Hematopoietic multipotent progenitor cell treated with erythropoietin and hydrocortisone succinate and interleukin-3 and kit ligand, for 17 days (in vitro differentiated cells): Measurements from ENCODE around the gene SPTB.

Experiments
- DNase-seq: peaks from one replicate; pipeline ENCODE4 v3.0.0-alpha.2; 2015; ENCODE audit warnings: low spot score

The SPTB gene

GRCh38 chr14:64709126-64709525 is 170.6 kb downstream of the SPTB start:
- DNase-seq = no peak

GRCh38 chr14:64708148-64709004 is 171.3 kb downstream of the SPTB start:
- DNase-seq = no peak

- DNase-seq = no peak
Observed at GRCh38 chr14:64707661-64708060, 172.0 kb downstream of the SPTB start.

- no peak for DNase-seq
Observed at GRCh38 chr14:64706593-64707193, 173.0 kb downstream of the SPTB start.

- DNase-seq = no peak
Observed at GRCh38 chr14:64706119-64706592, 173.6 kb downstream of the SPTB start.

GRCh38 chr14:64705381-64706118 is 174.2 kb downstream of the SPTB start:
- DNase-seq = no peak

- DNase-seq = no peak
Observed at GRCh38 chr14:64704743-64705380, 174.8 kb downstream of the SPTB start.

GRCh38 chr14:64704143-64704742 is 175.5 kb downstream of the SPTB start, which contains the start of gene PLEKHG3:
Gene PLEKHG3, plus strand, starts transcription at chr14:64704424. Its CDS starts 23,208 bp downstream, at chr14:64727632.
- DNase-seq = no peak

GRCh38 chr14:64703395-64704142 is 176.1 kb downstream of the SPTB start:
- DNase-seq = no peak

- DNase-seq = no peak
Observed at GRCh38 chr14:64702493-64703394, 177.0 kb downstream of the SPTB start.

GRCh38 chr14:64701660-64702059 is 178.0 kb downstream of the SPTB start:
- no peak for DNase-seq

- no peak for DNase-seq
Observed at GRCh38 chr14:64700894-64701293, 178.8 kb downstream of the SPTB start.

GRCh38 chr14:64700290-64700689 is 179.4 kb downstream of the SPTB start:
- DNase-seq = no peak

- no peak for DNase-seq
Observed at GRCh38 chr14:64698903-64699302, 180.8 kb downstream of the SPTB start.

- no peak for DNase-seq
Observed at GRCh38 chr14:64696355-64696857, 183.3 kb downstream of the SPTB start.
